GM18499 (cell line): Measurements from ENCODE around the gene BACH2.
"Not testable (repeated sequence)": the region's sequence is repeated elsewhere in the genome, so short reads cannot be mapped to it uniquely, and the experiment has no call there.

Experiments used
- ATAC-seq: cut with Tn5 transposase; IDR thresholded peaks from one replicate; pipeline ENCODE4 v1.9.1; 2021; ENCODE audit warnings: moderate number of reproducible peaks; ENCODE audit not compliant: insufficient read depth, unreplicated experiment

BACH2 gene

GRCh38 chr6:90218959-90219208 lies 77.8 kb downstream of the BACH2 start:
- no peak for ATAC-seq

DNA sequence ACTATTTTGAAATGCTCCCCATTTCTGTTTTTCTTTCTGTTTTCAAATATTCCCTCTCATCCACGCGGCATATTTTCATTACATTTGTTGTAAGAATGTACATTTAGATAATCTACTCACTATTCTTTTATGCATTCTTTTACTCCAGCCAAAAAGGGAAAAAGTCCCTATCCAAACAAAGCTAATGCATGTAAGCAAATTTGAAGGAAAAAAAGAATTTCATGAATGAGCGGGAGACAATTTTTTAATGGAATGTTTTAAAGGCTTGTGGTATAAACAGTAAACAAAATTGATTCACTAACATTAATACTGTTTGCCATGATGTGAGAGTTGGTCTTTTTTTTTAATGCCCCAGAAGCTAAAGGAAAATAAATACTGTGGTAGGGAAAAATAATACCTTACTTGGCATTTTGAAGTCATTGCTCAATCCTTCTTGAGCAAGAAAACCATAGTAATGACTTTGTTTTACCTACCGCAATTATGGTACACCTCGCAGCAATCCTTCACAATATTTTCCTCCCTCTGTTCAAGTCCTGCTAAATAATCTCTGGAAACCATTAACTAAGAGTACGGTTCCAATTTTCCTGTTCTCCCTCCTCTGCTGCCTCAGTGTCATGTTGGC lies 79.0 kb downstream of the BACH2 start:
- ATAC-seq, result no peak

DNA sequence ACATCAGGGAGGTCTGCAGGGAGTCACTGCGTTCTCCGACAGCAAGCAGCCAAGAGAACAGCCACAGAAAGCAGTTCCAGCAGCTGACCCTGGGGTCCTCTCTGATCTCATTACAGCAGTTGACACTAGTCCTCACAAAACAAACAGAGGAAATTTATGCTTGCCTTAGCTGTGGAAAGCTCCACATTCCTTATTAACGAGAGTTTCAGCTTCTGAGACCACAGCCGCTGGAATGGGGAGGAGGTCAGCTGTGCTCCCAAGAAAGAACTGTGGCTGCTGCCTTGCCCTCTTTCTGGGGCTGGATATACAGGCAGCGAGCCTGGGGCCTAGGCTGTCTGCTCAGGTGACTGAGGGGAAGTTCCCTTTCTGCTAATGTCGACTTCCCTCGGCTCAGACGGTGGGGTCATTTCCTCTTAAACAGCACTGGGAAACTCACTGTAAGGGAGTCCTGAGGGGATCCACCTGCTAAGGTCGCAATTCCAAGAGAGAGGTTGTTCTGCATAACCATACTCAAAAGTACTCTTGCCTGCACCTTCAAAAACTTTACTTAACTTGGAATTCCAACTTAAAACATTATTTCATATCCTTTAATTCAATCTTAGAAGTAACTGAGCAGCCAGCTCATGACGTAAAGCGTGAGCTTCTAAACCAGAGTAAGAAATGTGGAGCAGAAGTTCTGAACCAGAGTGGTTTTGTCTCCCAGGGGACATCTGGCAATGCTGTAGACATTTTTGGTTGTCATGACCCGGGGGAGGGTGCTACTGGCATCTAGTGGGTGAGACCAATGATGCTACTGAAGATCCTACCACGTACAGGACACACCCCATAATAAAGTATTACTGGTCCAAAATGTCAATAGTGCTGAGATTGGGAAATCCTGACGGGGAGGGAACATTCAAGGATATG lies 80.3 kb downstream of the BACH2 start:
- ATAC-seq, result no peak

- no peak for ATAC-seq
Observed at GRCh38 chr6:90214966-90215365, 81.7 kb downstream of the BACH2 start.

- ATAC-seq, result no peak
Observed at GRCh38 chr6:90214461-90214860, 82.2 kb downstream of the BACH2 start.

DNA sequence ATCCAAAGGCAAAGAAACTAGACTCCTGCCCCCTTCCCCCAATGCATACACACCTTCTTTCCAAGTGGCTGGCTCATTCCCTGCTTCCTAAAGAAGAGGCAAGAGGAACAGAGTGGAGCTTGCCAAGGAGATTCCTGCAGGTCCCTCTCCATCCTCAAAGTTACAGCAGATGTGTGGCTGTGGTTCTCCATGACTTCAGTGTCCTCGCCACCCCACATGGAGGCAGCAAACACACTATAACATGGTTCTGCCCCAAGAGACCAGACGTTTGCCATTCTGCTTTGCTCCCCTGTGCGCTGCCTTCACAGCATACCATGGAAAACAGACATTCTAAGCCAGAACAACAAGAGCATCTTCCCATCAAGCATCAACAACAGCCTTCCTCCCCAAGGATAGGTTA lies 84.4 kb downstream of the BACH2 start:
- no peak for ATAC-seq

DNA sequence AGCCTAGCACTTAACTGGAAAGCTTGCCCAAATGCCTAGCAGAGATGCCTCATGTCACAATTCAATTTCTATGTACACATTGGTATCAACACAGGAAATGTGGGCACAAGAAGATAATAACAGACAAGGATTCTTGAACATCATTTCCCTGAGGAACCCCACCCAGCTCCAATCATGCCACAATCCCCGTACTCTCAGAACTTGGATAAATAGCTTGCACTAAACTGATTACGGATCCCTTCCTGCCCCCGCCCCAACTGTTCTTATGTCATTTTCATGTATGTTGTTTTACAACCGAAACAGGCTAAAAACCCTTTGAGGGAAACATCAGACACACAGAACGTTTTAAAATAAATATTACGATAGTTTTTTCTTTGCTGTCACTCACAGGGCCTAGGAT lies 87.1 kb downstream of the BACH2 start:
- no peak for ATAC-seq

- not testable (repeated sequence) for ATAC-seq
Observed at GRCh38 chr6:90208690-90209089, 88.0 kb downstream of the BACH2 start.

DNA sequence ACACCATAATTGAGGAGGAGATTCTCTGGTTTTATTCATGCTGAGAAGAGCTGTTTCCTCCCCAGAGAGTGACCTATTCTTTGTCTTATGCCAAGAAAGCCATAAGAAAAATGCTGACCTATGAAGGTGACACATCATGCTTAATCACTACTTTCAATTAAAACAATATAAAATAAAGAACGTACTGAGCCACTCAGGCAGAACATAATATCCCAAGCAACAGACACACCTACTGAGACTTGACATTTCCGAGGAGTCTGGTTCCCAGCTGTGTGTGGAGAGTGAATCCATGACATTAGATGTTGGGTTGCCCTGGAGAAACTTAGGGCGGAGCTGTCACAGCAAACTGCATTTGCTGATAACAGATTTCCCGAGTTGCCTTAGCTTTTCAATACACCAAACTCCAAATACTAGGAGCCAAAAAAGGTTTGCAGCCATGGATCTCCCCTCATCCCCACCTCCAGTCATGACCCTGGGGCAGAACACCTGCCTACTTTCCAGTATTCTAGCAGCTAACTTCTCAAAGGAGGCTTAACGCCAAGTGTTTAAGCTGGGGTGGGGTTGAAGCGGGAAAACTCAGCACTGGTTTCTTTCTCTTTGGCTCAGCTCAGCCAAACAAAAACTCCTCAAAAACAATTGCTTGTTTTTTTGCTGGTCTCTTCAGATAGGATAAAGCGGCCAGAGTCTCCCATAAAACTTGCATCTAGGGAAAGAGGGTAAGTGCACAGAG lies 92.2 kb downstream of the BACH2 start:
- no peak for ATAC-seq

GRCh38 chr6:90203672-90204071 lies 93.0 kb downstream of the BACH2 start:
- no peak for ATAC-seq

GRCh38 chr6:90202156-90202555 lies 94.5 kb downstream of the BACH2 start:
- no peak for ATAC-seq

GRCh38 chr6:90199900-90200299 lies 96.7 kb downstream of the BACH2 start:
- ATAC-seq, result no peak

DNA sequence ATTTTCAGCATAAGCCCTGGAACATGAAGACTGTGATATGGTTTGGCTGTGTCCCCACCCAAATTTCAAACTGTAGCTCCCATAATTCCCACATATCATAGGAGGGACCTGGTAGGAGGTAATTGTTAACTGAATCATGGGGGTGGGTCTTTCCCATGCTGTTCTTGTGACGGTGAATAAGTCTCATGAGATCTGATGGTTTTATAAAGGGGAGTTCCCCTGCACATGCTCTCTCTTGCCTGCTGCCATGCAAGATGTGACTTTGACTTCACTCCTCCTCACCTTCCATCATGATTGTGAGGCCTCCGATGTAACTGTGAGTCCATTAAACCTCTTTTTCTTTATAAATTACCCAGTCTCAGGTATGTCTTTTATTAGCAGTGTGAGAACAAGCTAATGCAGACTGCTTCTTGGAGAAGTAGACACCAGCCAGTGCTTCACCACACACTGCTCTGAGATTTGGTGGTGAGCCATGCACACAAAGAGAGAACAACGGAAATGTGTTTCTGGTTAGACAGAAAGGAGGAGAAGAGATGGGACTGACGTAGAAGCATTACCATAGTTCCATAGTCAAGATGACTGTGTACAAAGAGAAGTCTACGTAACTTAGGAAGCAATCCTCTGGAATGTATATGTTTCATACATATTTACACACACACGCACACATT lies 97.8 kb downstream of the BACH2 start:
- no peak for ATAC-seq

GRCh38 chr6:90197854-90198496 lies 98.7 kb downstream of the BACH2 start:
- no peak for ATAC-seq

GRCh38 chr6:90195094-90195829 lies 101.4 kb downstream of the BACH2 start:
- no peak for ATAC-seq

DNA sequence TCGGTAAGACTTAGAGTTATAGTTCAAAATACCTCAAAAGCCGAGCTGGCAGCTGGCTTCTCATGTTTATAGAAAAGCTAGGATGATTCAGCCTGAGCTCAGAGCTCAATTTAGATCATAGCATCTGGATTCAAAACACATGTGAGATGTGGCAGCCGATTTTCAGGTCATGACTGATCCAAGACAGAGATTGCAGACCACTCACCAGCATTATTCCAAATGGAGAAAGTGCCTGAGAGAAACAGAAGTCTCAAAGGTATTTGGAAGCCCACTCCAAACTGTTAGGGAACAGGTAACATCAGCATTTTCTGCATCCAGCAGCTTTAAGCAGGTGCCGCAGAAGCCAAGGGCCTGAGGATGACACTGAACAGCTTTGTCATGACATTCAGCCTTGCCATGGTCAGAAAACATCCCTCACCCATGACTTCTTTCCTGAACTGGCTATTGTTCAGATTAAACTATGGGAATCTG lies 102.2 kb downstream of the BACH2 start:
- ATAC-seq, result no peak

DNA sequence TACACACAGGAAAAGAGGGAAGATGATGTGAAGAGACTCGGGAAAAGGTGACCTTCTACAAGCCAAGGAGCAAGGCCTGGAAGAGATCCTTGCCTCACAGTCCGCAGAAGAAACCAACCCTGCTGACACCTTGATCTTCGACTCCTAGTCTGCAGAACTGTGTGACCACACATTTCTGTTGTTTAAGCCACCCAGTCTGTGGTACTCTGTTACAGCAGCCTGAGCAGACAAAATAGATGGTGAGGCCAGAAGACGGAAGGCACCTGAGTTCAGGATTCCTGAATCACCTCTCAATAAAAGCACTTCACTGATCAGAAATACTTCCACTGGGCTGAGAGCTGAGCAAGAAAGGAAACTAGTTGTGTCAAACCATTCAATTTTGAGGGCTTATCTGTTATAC lies 103.3 kb downstream of the BACH2 start:
- ATAC-seq, result no peak

- ATAC-seq, result no peak
Observed at GRCh38 chr6:90192857-90193256, 103.8 kb downstream of the BACH2 start.

DNA sequence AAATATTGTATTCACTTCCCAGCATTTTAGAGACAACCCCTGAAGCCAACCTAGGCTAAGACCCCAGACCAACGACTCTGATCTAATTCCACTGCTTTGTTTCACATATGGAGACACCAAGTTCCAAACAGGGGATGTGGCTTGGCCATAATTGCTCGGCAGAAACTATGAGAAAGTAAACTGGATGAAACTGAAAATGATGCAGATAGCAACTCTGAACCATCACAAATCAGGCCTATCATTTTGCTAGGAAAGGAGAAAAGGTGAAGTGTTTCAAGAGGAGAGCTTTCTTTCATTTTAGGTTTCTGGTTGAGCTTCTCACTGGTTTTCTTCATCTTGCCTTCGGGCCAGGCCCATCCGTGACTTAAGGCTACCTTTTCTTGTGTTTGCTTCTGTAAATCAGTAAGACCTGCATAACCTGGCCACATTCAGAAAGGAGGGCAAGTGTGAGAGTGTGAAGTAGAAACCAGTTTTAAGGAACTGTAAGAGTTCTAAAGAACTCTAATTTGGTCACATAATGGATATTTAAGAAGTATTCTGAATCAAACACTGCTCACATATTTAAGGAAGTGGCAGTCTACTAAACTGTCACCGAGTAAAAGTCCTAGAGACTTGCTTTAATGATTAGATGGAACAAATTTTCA lies 105.8 kb downstream of the BACH2 start:
- no peak for ATAC-seq
